GM13977 (cell line): ENCODE measurements around the gene SPRR5.

Source experiments
- DNase-seq: peaks from one replicate; pipeline ENCODE4 v3.0.0; 2012; ENCODE audit warnings: low spot score
- in situ Hi-C: fragments of 300-500 bp; cut with MboI; formaldehyde crosslinking; loops from one replicate; pipeline ENCODE4 v1.12.0; 2022; ENCODE audit warnings: low sequenced_read_pairs, low pct_unique_long_range_greater_than_20kb, mixed read lengths, inconsistent platforms; ENCODE audit not compliant: unreplicated experiment
- TF ChIP-seq, protein P1 (sequence below): IDR thresholded peaks from 2 replicates; pipeline ENCODE4 v1.5.1; 2012; ENCODE audit warnings: mild to moderate bottlenecking, control low read depth; ENCODE audit not compliant: insufficient read depth; ENCODE audit errors: extremely low read depth, missing control alignments

The SPRR5 gene

GRCh38 chr1:152946651-152947256, at the start of gene SPRR5:
Gene SPRR5, plus strand, starts transcription at chr1:152947206. Its CDS starts 1,349 bp downstream, at chr1:152948555.
- TF ChIP-seq, protein P1, sequence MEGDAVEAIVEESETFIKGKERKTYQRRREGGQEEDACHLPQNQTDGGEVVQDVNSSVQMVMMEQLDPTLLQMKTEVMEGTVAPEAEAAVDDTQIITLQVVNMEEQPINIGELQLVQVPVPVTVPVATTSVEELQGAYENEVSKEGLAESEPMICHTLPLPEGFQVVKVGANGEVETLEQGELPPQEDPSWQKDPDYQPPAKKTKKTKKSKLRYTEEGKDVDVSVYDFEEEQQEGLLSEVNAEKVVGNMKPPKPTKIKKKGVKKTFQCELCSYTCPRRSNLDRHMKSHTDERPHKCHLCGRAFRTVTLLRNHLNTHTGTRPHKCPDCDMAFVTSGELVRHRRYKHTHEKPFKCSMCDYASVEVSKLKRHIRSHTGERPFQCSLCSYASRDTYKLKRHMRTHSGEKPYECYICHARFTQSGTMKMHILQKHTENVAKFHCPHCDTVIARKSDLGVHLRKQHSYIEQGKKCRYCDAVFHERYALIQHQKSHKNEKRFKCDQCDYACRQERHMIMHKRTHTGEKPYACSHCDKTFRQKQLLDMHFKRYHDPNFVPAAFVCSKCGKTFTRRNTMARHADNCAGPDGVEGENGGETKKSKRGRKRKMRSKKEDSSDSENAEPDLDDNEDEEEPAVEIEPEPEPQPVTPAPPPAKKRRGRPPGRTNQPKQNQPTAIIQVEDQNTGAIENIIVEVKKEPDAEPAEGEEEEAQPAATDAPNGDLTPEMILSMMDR: no peak
- DNase-seq: no peak
- in situ Hi-C loops: no loop called here

DNA sequence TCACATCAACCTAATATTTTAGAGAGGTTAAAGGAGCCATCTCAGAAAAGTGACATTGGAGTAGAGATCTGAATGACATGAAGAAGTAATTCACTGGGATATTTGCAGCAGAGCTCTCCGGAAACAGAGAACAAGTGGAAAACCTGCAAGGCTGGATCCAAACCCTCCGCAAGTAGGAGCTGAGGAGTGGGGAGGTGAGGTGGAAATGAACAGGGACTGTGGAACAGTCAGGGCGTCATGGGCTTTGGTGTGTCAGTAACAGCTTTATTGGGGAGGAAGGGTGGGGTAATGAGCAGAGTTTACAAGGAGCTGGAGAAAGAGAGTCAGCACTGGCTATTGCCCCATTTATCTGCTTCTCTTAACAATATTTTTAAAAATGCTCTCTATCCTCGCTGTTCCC, 48.0 kb upstream of the SPRR5 start:
- TF ChIP-seq, protein P1: no peak
- in situ Hi-C loops: no loop called here
- no peak for DNase-seq

- DNase-seq: no peak
- TF ChIP-seq, protein P1: no peak
- in situ Hi-C loops: no loop called here
Observed at GRCh38 chr1:152899883-152900282, 47.1 kb upstream of the SPRR5 start.

DNA sequence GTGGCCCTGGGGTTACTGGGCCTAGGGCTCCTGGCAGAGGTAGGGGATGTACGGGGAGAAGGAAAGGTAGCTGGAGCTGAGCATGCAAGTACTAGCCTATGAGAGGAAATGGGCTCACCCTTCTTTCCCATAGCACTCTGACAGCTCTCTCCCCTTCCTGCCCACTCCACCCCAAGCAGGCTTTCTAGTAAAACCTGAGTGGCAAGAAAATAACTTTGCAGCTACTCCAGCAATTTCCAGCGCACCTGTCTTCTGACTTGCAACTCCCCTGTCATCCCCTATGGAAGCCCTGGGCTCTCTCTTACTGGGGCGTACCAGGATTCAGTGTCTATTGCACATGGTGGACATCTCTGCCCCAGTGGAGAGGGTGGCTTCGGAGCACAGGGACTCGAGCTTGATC, 45.4 kb upstream of the SPRR5 start:
- no peak for DNase-seq
- TF ChIP-seq, protein P1: no peak
- in situ Hi-C loops: no loop called here

- TF ChIP-seq, protein P1: no peak
- in situ Hi-C loops: no loop called here
- DNase-seq: no peak
Observed at GRCh38 chr1:152902636-152903035, 44.4 kb upstream of the SPRR5 start.

- TF ChIP-seq, protein P1: no peak
- DNase-seq: no peak
- in situ Hi-C loops: no loop called here
Observed at GRCh38 chr1:152904688-152905440, 42.1 kb upstream of the SPRR5 start.
